HPDE6-E6E7 (cell line): Measurements from ENCODE around the gene RAD51.

Experiments
- DNase-seq: peaks from one replicate; pipeline ENCODE4 v3.0.0; 2011; ENCODE audit warnings: missing footprints; ENCODE audit errors: extremely low spot score

RAD51 gene

GRCh38 chr15:40762919-40763800, 68.2 kb downstream of the RAD51 start:
- DNase-seq: no peak

GRCh38 chr15:40763801-40764628, 69.0 kb downstream of the RAD51 start, which contains the start of gene GCHFR:
Gene GCHFR (plus strand): TSS chr15:40764068. CDS start chr15:40764181, 113 bp downstream.
- DNase-seq: no peak

GRCh38 chr15:40764629-40765103, 69.7 kb downstream of the RAD51 start:
- no peak for DNase-seq

GRCh38 chr15:40766194-40766815, 71.3 kb downstream of the RAD51 start:
- DNase-seq: no peak

- no peak for DNase-seq
Measured at GRCh38 chr15:40766906-40767837, 72.2 kb downstream of the RAD51 start.

GRCh38 chr15:40767838-40768500, 73.0 kb downstream of the RAD51 start:
- no peak for DNase-seq

GRCh38 chr15:40768521-40769273, 73.7 kb downstream of the RAD51 start:
- no peak for DNase-seq

GRCh38 chr15:40769274-40770146, 74.5 kb downstream of the RAD51 start, which contains the start of gene C15orf62:
Gene C15orf62 (plus strand): TSS chr15:40769980. CDS start chr15:40770496, 516 bp downstream.
- peak; percentile 93 for DNase-seq

GRCh38 chr15:40770147-40770721, 75.3 kb downstream of the RAD51 start:
- DNase-seq: no peak

- DNase-seq: no peak
Measured at GRCh38 chr15:40771242-40771641, 76.3 kb downstream of the RAD51 start.

GRCh38 chr15:40772014-40772413, 77.0 kb downstream of the RAD51 start:
- no peak for DNase-seq

- no peak for DNase-seq
Measured at GRCh38 chr15:40773496-40773895, 78.5 kb downstream of the RAD51 start.

- no peak for DNase-seq
Measured at GRCh38 chr15:40773902-40774301, 78.9 kb downstream of the RAD51 start.

- DNase-seq: no peak
Measured at GRCh38 chr15:40775007-40775406, 80.0 kb downstream of the RAD51 start.

GRCh38 chr15:40775740-40776536, 81.0 kb downstream of the RAD51 start:
- no peak for DNase-seq

- DNase-seq: no peak
Measured at GRCh38 chr15:40776537-40777141, 81.7 kb downstream of the RAD51 start.
